ENCODE measurements around the gene TMEM17. TPM values are rescaled to one million over a fixed set of nuclear protein-coding genes. Genes with fewer than 3 reads are reported as not detected.

TMEM17 gene
- total RNA-seq, 1 experiment from 2014 or later, result 3.3 TPM

DNA sequence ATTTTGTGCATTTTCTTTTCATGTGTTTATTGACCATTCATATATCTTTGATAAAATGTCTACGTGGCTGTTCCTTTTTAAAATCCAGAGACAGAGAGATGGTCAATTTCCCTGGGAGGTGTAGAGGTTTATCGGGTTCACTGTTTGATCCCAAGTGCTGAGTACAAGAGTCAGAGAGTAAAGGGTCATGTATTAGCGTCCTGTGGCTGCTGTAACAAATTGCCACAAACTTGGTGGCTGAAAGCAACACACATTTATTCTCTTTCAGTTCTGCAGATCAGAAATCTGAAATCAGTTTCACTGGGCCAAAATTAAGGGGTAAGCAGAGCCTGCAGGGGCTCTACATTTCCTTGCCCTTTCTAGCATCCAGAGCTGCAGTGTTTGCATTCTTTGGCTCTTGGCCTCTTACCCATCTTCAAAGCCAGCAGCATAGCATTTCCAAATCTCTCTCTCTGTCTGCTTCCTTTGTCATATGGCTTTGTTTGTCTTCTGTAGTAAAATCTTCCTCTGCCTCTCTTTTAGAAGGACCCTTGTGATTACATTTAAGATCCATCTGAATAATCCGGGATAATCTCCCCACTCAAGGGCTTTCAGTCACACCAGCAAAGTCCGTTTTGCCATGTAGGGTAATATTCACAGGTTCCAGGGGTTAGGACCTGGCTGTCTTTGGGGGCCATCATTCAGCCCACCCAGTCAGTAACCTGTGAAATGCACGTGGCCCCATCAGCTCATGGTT lies 49.9 kb downstream of the TMEM17 start:
- peak overlapping the region; percentile 50 for H3K27ac Mint-ChIP-seq (ENCODE audit: unreplicated experiment)

DNA sequence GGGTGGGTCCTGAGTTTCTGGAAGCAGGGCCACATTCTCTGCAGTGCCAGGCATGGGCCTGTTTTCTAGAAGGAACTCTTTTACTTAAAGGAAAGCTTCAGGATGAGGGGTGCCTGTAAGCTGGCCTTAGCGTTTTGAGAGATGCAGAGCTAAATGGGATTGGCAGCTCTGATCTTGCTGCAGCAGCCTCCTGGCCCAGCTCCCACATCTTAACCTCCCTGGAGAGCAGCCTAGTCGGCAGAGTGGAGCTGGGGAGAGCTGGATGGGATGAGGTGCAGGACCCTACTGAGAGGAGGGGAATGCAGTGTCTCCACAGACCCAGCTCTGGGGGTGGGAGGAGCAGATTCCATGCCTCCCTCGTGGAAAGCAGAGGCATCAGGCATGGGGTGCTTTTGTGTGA lies 52.0 kb downstream of the TMEM17 start:
- intact Hi-C loops (cut with micrococcal nuclease; ENCODE audit: unreplicated experiment), result no loop called here
- DNase-seq, result no peak
- TF ChIP-seq, protein P1, sequence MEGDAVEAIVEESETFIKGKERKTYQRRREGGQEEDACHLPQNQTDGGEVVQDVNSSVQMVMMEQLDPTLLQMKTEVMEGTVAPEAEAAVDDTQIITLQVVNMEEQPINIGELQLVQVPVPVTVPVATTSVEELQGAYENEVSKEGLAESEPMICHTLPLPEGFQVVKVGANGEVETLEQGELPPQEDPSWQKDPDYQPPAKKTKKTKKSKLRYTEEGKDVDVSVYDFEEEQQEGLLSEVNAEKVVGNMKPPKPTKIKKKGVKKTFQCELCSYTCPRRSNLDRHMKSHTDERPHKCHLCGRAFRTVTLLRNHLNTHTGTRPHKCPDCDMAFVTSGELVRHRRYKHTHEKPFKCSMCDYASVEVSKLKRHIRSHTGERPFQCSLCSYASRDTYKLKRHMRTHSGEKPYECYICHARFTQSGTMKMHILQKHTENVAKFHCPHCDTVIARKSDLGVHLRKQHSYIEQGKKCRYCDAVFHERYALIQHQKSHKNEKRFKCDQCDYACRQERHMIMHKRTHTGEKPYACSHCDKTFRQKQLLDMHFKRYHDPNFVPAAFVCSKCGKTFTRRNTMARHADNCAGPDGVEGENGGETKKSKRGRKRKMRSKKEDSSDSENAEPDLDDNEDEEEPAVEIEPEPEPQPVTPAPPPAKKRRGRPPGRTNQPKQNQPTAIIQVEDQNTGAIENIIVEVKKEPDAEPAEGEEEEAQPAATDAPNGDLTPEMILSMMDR (IDR thresholded peaks at IDR 0.05; ENCODE audit: unreplicated experiment), result no peak
- no TSS peak for BruUV-seq (replicated peaks)
- Mint-ChIP-seq H3K27me3 (ENCODE audit: unreplicated experiment) (no peaks in the 10 kb centered on the region), H3K9me3 (ENCODE audit: low read depth, unreplicated experiment) (no peaks in the 10 kb centered on the region), H3K36me3 (ENCODE audit: insufficient read depth, unreplicated experiment) (no peaks in the 10 kb centered on the region), H3K27ac (ENCODE audit: unreplicated experiment) (no peak overlapping the region), H3K4me1 (ENCODE audit: low read depth, unreplicated experiment) (peaks cover 35% of the 10 kb centered on the region), H3K4me3 (ENCODE audit: low read depth, unreplicated experiment) (no peak overlapping the region)
- CTCF ChIA-PET, result no interaction called here

More for the DNA sequence above, 49.9 kb downstream of the TMEM17 start:
- no peak for DNase-seq
- Mint-ChIP-seq H3K4me3 (ENCODE audit: low read depth, unreplicated experiment) (peak overlapping the region; percentile 64), H3K36me3 (ENCODE audit: insufficient read depth, unreplicated experiment) (no peaks in the 10 kb centered on the region), H3K4me1 (ENCODE audit: low read depth, unreplicated experiment) (peaks cover 27% of the 10 kb centered on the region), H3K9me3 (ENCODE audit: low read depth, unreplicated experiment) (no peaks in the 10 kb centered on the region), H3K27me3 (ENCODE audit: unreplicated experiment) (no peaks in the 10 kb centered on the region)
- intact Hi-C loops (cut with micrococcal nuclease; ENCODE audit: unreplicated experiment), result loop anchor here (2.0 to 5.0 kb wide), 4 partner anchors 115 to 271 kb away; partner anchors contain the start of gene EHBP1
- TF ChIP-seq, protein P1 (IDR thresholded peaks at IDR 0.05; ENCODE audit: unreplicated experiment), result no peak
- CTCF ChIA-PET, result interaction anchor here (0.5 to 2.7 kb wide), 9 partner anchors 9 to 319 kb away, joined by 3 to 32 read pairs (median 5); partner anchors contain the start of genes EHBP1 and TMEM17
- BruUV-seq (replicated peaks), result no TSS peak

- no peak for DNase-seq
- H3K36me3 Mint-ChIP-seq (ENCODE audit: insufficient read depth, unreplicated experiment), result no peaks in the 10 kb centered on the region
- no peaks in the 10 kb centered on the region for H3K9me3 Mint-ChIP-seq (ENCODE audit: low read depth, unreplicated experiment)
- CTCF ChIA-PET, result no interaction called here
- H3K4me1 Mint-ChIP-seq (ENCODE audit: low read depth, unreplicated experiment), result peaks cover 27% of the 10 kb centered on the region
- H3K27ac Mint-ChIP-seq (ENCODE audit: unreplicated experiment), result no peak overlapping the region
- TF ChIP-seq, protein P1 (IDR thresholded peaks at IDR 0.05; ENCODE audit: unreplicated experiment), result no peak
- H3K27me3 Mint-ChIP-seq (ENCODE audit: unreplicated experiment), result no peaks in the 10 kb centered on the region
- intact Hi-C loops (cut with micrococcal nuclease; ENCODE audit: unreplicated experiment), result no loop called here
- no TSS peak for BruUV-seq (replicated peaks)
- H3K4me3 Mint-ChIP-seq (ENCODE audit: low read depth, unreplicated experiment), result no peak overlapping the region
Observed at GRCh38 chr2:62452701-62453454, 53.1 kb downstream of the TMEM17 start.

DNA sequence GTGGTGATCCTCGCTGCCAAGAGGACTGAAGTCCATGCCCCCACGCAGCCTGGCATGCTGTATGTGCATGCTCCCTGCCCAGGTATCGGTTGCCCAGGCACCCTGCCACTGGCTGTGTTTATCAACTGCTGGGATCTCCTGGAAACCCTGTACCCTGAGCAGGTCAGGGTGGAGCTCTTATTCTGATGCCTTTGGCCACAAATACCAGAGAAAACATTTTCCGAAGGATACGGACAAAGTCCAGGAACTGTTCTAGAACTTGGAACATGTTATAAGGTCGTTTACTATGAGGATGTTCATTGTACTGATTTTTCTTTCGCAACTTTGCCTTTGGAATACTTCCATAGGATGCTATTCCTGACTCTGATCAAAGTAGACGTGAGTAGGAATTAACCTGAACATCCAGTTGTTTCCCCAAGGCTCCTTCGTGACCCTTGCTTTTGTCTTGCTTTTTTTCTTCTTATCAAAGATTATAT lies 55.2 kb downstream of the TMEM17 start:
- BruUV-seq (replicated peaks), result no TSS peak
- Mint-ChIP-seq H3K4me1 (ENCODE audit: low read depth, unreplicated experiment) (peaks cover 30% of the 10 kb centered on the region), H3K9me3 (ENCODE audit: low read depth, unreplicated experiment) (no peaks in the 10 kb centered on the region), H3K27me3 (ENCODE audit: unreplicated experiment) (no peaks in the 10 kb centered on the region), H3K36me3 (ENCODE audit: insufficient read depth, unreplicated experiment) (no peaks in the 10 kb centered on the region), H3K27ac (ENCODE audit: unreplicated experiment) (no peak overlapping the region), H3K4me3 (ENCODE audit: low read depth, unreplicated experiment) (no peak overlapping the region)
- CTCF ChIA-PET, result no interaction called here
- TF ChIP-seq, protein P1 (IDR thresholded peaks at IDR 0.05; ENCODE audit: unreplicated experiment), result no peak
- DNase-seq, result no peak
- intact Hi-C loops (cut with micrococcal nuclease; ENCODE audit: unreplicated experiment), result no loop called here

Other genes with a start within 250 kb of the TMEM17 start
- gene EHBP1, start 199.5 kb upstream of the TMEM17 start, total RNA-seq (2022), result 82.9 and 89.2 TPM in 2 replicates

Measured in Calu3 (cell line).